GM21825 (cell line): Measurements from ENCODE around the gene GRIP2.
A peak's percentile ranks its signal among the peaks of the same experiment; 100 is the strongest.

Source experiments
- ATAC-seq: cut with Tn5 transposase; IDR thresholded peaks from one replicate; pipeline ENCODE4 v1.9.1; 2021; ENCODE audit warnings: mild to moderate bottlenecking, moderate library complexity; ENCODE audit not compliant: unreplicated experiment

Gene GRIP2

GRCh38 chr3:14562121-14562890 is 22.2 kb upstream of the GRIP2 start:
- ATAC-seq: no peak

- no peak for ATAC-seq
Measured at GRCh38 chr3:14561051-14561960, 21.2 kb upstream of the GRIP2 start.

GRCh38 chr3:14560110-14560509 is 20.0 kb upstream of the GRIP2 start:
- no peak for ATAC-seq

- no peak for ATAC-seq
Measured at GRCh38 chr3:14558029-14558428, 17.9 kb upstream of the GRIP2 start.

- ATAC-seq: no peak
Measured at GRCh38 chr3:14555835-14556234, 15.7 kb upstream of the GRIP2 start.

GRCh38 chr3:14554715-14555114 is 14.6 kb upstream of the GRIP2 start:
- no peak for ATAC-seq

- ATAC-seq: no peak
Measured at GRCh38 chr3:14553871-14554270, 13.7 kb upstream of the GRIP2 start.

- no peak for ATAC-seq
Measured at GRCh38 chr3:14552717-14553116, 12.6 kb upstream of the GRIP2 start.

- ATAC-seq: no peak
Measured at GRCh38 chr3:14552041-14552648, 12.0 kb upstream of the GRIP2 start.

GRCh38 chr3:14550651-14551611 is 10.8 kb upstream of the GRIP2 start:
- ATAC-seq: no peak

- ATAC-seq: no peak
Measured at GRCh38 chr3:14550181-14550580, 10.0 kb upstream of the GRIP2 start.

GRCh38 chr3:14549256-14549919 is 9.2 kb upstream of the GRIP2 start:
- no peak for ATAC-seq

- ATAC-seq: peak; percentile 44
Measured at GRCh38 chr3:14548321-14548729, 8.2 kb upstream of the GRIP2 start.

GRCh38 chr3:14547693-14548092 is 7.6 kb upstream of the GRIP2 start:
- ATAC-seq: no peak

GRCh38 chr3:14546041-14546440 is 5.9 kb upstream of the GRIP2 start:
- no peak for ATAC-seq

- ATAC-seq: no peak
Measured at GRCh38 chr3:14545251-14545635, 5.1 kb upstream of the GRIP2 start.

- ATAC-seq: no peak
Measured at GRCh38 chr3:14544282-14545250, 4.4 kb upstream of the GRIP2 start.

- ATAC-seq: no peak
Measured at GRCh38 chr3:14543446-14543845, 3.3 kb upstream of the GRIP2 start.

- no peak for ATAC-seq
Measured at GRCh38 chr3:14542656-14543055, 2.5 kb upstream of the GRIP2 start.
